ENCODE data around the gene VPS13C. TPM values are rescaled to one million over a fixed set of nuclear protein-coding genes. Genes with fewer than 3 reads are reported as not detected.

Gene VPS13C
- total RNA-seq, 1 donor from 2014 or later = 30.2 TPM

GRCh38 chr15:61880084-61880483 is 180.2 kb downstream of the VPS13C start:
- DNase-seq (ENCODE audit: low read depth) = no peak
- no peak for TF ChIP-seq CTCF (conservative IDR thresholded peaks at IDR 0.05; ENCODE audit: low read depth, low read length)

GRCh38 chr15:61879219-61879618 is 181.0 kb downstream of the VPS13C start:
- TF ChIP-seq CTCF (conservative IDR thresholded peaks at IDR 0.05; ENCODE audit: low read depth, low read length) = no peak

More at GRCh38 chr15:61880084-61880483, 180.2 kb downstream of the VPS13C start:
- H3K4me3 ChIP-seq (ENCODE audit: low read depth, low read length) = no peak overlapping the region

GRCh38 chr15:61871926-61872522 is 188.2 kb downstream of the VPS13C start:
- no peak for DNase-seq (ENCODE audit: low read depth)
- peak; percentile 45 for TF ChIP-seq CTCF (conservative IDR thresholded peaks at IDR 0.05; ENCODE audit: low read depth, low read length)
- H3K4me3 ChIP-seq (ENCODE audit: low read depth, low read length) = no peak overlapping the region

More at GRCh38 chr15:61879219-61879618, 181.0 kb downstream of the VPS13C start:
- H3K4me3 ChIP-seq (ENCODE audit: low read depth, low read length) = no peak overlapping the region
- peak; percentile 43 for DNase-seq (ENCODE audit: low read depth)

- no peak overlapping the region for H3K4me3 ChIP-seq (ENCODE audit: low read depth, low read length)
- DNase-seq (ENCODE audit: low read depth) = no peak
- TF ChIP-seq CTCF (conservative IDR thresholded peaks at IDR 0.05; ENCODE audit: low read depth, low read length) = no peak
Observed at GRCh38 chr15:61869656-61870055, 190.6 kb downstream of the VPS13C start.

- no peak for DNase-seq (ENCODE audit: low read depth)
- H3K4me3 ChIP-seq (ENCODE audit: low read depth, low read length) = no peak overlapping the region
- no peak for TF ChIP-seq CTCF (conservative IDR thresholded peaks at IDR 0.05; ENCODE audit: low read depth, low read length)
Observed at GRCh38 chr15:61861962-61862361, 198.3 kb downstream of the VPS13C start.

- no peak for DNase-seq (ENCODE audit: low read depth)
- TF ChIP-seq CTCF (conservative IDR thresholded peaks at IDR 0.05; ENCODE audit: low read depth, low read length) = no peak
- no peak overlapping the region for H3K4me3 ChIP-seq (ENCODE audit: low read depth, low read length)
Observed at GRCh38 chr15:61857169-61857829, 202.9 kb downstream of the VPS13C start.

GRCh38 chr15:61856295-61856694 is 204.0 kb downstream of the VPS13C start:
- DNase-seq (ENCODE audit: low read depth) = no peak
- TF ChIP-seq CTCF (conservative IDR thresholded peaks at IDR 0.05; ENCODE audit: low read depth, low read length) = peak; percentile 9
- no peak overlapping the region for H3K4me3 ChIP-seq (ENCODE audit: low read depth, low read length)
